Measurements from ENCODE around the gene VPS37C.
"Not testable (repeated sequence)": the region's sequence is repeated elsewhere in the genome, so short reads cannot be mapped to it uniquely, and the experiment has no call there.

VPS37C gene

DNA sequence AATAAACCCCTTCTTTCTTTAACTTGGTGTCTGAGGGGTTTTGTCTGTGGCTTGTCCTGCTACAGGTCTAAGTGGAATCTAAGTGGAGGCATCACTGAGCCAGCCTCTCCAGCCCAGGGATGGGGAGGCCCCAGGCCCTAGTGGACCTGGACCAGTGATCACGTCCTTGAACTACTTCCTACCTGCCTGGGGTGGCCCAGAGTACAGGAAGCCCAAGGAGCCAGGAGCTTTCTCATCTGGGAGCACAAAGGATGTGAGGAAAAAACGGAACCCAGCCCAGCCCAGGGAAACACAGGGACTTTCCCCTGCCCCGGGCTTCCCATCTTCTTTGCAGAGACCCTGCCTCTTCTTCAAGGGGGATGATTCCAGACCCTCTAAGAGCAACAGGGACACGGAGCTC is 62.4 kb downstream of the VPS37C start:
- H3K9me3 ChIP-seq (ENCODE audit: control insufficient read depth, low read length), result no peaks in the 10 kb centered on the region
- H3K36me3 ChIP-seq (ENCODE audit: control insufficient read depth, insufficient read depth, low read length), result no peaks in the 10 kb centered on the region
- no peaks in the 10 kb centered on the region for H3K27me3 ChIP-seq (ENCODE audit: control insufficient read depth, insufficient read depth, low read length, poor library complexity, severe bottlenecking)
- H3K4me3 ChIP-seq (ENCODE audit: insufficient read depth, low read depth, low read length), result no peak overlapping the region
- no peak overlapping the region for H3K27ac ChIP-seq (ENCODE audit: insufficient read depth, low read depth, low read length, poor library complexity, severe bottlenecking)
- no peaks in the 10 kb centered on the region for H3K4me1 ChIP-seq (ENCODE audit: control insufficient read depth, insufficient read depth, low read length)
- WGBS, 2 experiments, result 89 to 90% methylated on average over 4 of the region's 4 CpGs

DNA sequence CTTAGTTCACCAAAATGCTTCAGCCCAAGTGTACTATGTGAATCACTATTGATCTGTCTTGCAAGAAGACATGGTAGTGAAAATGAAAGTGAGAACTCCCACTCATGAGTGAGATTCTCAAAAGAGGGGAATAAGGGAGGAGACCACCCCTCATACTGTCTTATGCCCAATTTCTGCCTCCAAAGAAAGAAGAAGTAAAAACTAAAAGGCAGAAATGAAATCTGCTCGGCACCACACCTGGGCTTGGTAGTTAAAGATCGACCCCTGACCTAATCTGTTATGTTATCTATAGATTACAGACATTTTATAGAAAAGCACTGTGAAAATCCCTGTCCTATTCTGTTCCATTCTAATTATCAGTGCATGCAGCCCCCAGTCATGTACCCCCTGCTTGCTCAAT is 63.0 kb downstream of the VPS37C start:
- not testable (repeated sequence) for H3K4me3 ChIP-seq (ENCODE audit: insufficient read depth, low read depth, low read length); H3K27ac ChIP-seq (ENCODE audit: insufficient read depth, low read depth, low read length, poor library complexity, severe bottlenecking); H3K36me3 ChIP-seq (ENCODE audit: control insufficient read depth, insufficient read depth, low read length); H3K27me3 ChIP-seq (ENCODE audit: control insufficient read depth, insufficient read depth, low read length, poor library complexity, severe bottlenecking); H3K9me3 ChIP-seq (ENCODE audit: control insufficient read depth, low read length); H3K4me1 ChIP-seq (ENCODE audit: control insufficient read depth, insufficient read depth, low read length)
- 40 to 69% methylated on average over 1 to 2 of the region's 2 CpGs for WGBS, 2 experiments

DNA sequence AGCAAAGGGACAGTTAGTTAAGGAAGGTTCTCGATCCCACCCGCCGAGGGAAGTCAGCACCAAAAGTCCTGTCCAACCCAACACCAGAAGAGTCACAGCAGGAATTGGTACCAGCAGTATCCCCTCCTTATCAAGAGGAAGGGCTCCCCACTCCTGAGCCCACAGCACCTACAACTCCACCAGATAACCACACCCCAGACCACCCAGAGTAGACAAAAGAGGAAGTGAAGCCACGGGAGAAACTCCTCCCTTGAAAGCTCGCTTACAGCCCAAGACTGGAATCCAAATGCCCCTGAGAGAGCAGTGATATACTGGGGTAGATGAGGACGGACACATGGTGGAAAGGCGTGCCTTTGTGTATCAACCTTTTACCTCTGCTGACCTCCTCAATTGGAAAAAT is 66.2 kb downstream of the VPS37C start:
- H3K4me3 ChIP-seq (ENCODE audit: insufficient read depth, low read depth, low read length), result no peak overlapping the region
- no peaks in the 10 kb centered on the region for H3K9me3 ChIP-seq (ENCODE audit: control insufficient read depth, low read length)
- no peak overlapping the region for H3K27ac ChIP-seq (ENCODE audit: insufficient read depth, low read depth, low read length, poor library complexity, severe bottlenecking)
- no peaks in the 10 kb centered on the region for H3K27me3 ChIP-seq (ENCODE audit: control insufficient read depth, insufficient read depth, low read length, poor library complexity, severe bottlenecking)
- no peaks in the 10 kb centered on the region for H3K4me1 ChIP-seq (ENCODE audit: control insufficient read depth, insufficient read depth, low read length)
- 90 to 91% methylated on average over 7 of the region's 7 CpGs for WGBS, 2 experiments
- no peaks in the 10 kb centered on the region for H3K36me3 ChIP-seq (ENCODE audit: control insufficient read depth, insufficient read depth, low read length)

DNA sequence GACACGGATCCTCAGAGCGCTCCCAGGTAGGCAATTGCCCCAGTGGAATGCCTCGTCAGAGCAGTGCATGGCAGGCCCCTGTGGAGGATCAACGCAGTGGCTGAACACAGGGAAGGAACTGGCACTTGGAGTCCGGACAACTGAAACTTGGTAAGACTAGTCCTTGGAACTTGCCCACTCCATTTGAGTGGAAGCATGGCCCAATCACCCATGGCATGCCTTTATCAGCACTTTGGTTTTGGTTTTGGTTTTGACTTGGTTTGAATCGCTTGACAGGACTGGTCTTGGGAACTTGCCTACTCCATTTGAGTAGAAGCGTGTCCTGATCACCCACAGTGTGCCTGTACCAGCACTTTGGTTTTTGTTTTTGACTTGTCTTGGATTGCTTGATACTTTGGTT is 67.1 kb downstream of the VPS37C start:
- WGBS, 2 experiments, result 93 to 94% methylated on average over 7 of the region's 7 CpGs
- H3K4me3 ChIP-seq (ENCODE audit: insufficient read depth, low read depth, low read length); H3K9me3 ChIP-seq (ENCODE audit: control insufficient read depth, low read length); H3K27me3 ChIP-seq (ENCODE audit: control insufficient read depth, insufficient read depth, low read length, poor library complexity, severe bottlenecking); H3K36me3 ChIP-seq (ENCODE audit: control insufficient read depth, insufficient read depth, low read length); H3K4me1 ChIP-seq (ENCODE audit: control insufficient read depth, insufficient read depth, low read length); H3K27ac ChIP-seq (ENCODE audit: insufficient read depth, low read depth, low read length, poor library complexity, severe bottlenecking): not testable (repeated sequence)

DNA sequence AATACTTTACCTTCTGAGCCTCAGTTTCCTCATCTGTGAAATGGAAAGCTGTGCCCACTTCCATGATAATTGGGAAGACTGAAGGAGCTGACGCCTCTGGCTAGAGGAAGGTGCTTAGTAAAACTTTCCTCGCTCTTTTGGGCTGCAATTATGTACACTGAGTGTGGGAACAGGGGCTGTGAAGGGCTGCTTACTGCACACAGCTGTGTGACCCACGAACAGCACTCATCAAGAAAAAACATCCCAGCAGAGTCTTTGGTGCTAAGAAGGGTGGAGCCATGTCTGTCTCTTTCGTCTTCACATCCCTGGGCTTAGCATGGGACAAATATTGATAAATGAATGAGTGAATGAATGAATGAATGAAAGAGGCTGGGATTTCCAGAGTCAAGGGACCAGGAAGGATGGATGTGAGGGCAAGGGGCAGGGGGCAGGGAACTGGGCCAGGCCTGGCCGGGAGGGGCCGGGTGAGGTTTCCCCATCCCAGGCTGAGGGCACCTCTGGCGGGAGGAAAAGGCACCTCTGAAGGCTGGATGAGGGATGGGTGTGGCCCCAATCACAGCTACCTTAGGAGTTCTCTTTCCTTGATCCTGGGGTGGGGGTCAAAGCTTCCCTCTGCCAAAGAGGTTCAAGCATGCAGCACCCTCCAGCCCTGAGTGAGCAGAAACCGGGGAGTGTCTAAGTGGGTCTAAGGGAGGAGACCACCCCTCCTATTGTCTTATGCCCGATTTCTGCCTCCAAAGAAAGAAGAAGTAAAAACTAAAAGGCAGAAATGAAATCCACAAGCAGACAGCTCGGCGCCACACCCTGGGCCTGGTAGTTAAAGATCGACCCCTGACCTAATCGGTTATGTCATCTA is 68.1 kb downstream of the VPS37C start:
- Histone ChIP-seq H3K4me1 (ENCODE audit: control insufficient read depth, insufficient read depth, low read length) (no peaks in the 10 kb centered on the region), H3K27ac (ENCODE audit: insufficient read depth, low read depth, low read length, poor library complexity, severe bottlenecking) (no peak overlapping the region), H3K36me3 (ENCODE audit: control insufficient read depth, insufficient read depth, low read length) (no peaks in the 10 kb centered on the region), H3K27me3 (ENCODE audit: control insufficient read depth, insufficient read depth, low read length, poor library complexity, severe bottlenecking) (no peaks in the 10 kb centered on the region), H3K9me3 (ENCODE audit: control insufficient read depth, low read length) (no peaks in the 10 kb centered on the region), H3K4me3 (ENCODE audit: insufficient read depth, low read depth, low read length) (no peak overlapping the region)
- WGBS, 2 experiments, result 92 to 96% methylated on average over 13 of the region's 13 CpGs

DNA sequence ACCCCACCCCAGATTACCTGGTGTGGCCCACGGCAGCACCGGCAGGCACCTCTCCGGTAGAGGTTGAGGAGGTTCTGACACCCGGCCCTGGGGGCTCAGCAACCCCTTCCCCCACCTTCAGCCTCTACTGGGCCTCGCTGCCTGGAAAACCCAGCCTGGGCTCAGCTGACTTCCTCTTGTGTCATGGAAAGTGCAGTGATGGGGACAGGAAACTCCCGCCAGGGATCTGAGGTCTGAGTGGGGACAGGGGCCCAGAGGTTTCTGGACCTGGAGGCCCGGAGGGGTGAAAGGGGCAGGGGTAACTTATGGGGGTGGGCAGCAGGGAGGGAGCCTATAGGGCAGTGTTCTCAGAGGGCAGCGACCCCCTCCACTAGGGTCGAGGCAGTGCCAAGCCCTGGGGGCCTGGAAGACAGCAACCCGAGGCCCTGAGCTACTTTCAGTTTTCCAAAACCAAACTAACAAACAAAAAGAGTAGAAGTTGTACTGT is 68.9 kb downstream of the VPS37C start:
- no peaks in the 10 kb centered on the region for H3K36me3 ChIP-seq (ENCODE audit: control insufficient read depth, insufficient read depth, low read length)
- WGBS, 2 experiments, result 89 to 93% methylated on average over 10 of the region's 10 CpGs
- H3K9me3 ChIP-seq (ENCODE audit: control insufficient read depth, low read length), result no peaks in the 10 kb centered on the region
- H3K27me3 ChIP-seq (ENCODE audit: control insufficient read depth, insufficient read depth, low read length, poor library complexity, severe bottlenecking), result no peaks in the 10 kb centered on the region
- H3K4me3 ChIP-seq (ENCODE audit: insufficient read depth, low read depth, low read length), result no peak overlapping the region
- H3K4me1 ChIP-seq (ENCODE audit: control insufficient read depth, insufficient read depth, low read length), result no peaks in the 10 kb centered on the region
- no peak overlapping the region for H3K27ac ChIP-seq (ENCODE audit: insufficient read depth, low read depth, low read length, poor library complexity, severe bottlenecking)

DNA sequence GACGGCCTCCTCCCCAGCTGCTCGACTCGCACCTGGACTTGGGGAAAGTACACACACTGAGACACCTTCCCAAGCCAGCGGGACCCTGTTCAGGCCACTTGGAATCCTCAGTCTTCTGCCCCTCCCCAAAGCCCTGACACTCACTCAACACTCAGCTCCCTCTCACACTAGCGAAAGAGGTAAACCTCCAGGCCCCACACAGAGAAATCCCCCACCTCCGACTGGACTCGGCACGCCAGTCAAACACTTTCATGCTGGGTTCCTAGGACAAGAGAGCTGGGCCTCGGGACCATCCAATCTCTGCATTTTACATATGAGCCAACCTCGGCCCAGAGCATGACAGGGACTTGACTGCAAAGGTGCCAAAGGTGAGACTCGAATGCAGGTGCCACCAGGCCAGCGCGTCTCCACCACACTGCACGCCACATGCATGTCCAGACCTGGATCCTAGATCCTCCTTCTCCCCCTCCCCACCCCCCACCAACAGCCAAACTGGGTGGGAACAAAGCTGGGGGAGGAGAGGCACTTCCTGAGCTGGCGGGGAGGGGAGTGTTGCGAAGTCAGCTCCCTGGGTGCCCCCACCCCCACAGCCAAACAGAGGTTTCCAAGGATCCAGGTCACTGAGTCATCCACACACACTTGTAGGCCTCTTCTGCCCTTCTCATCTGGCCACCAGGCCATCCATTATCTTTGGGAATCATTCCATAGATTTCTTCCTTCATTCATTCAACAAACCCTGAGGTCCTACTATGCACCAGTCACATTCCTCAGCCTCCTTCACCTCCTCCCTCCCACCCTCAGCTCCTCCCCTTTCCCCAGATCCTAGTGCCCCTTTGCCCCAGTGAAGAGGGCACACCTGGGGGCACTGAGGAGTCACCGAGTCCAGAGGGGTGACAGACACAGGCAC is 69.6 kb downstream of the VPS37C start:
- no peak overlapping the region for H3K4me3 ChIP-seq (ENCODE audit: insufficient read depth, low read depth, low read length)
- H3K27me3 ChIP-seq (ENCODE audit: control insufficient read depth, insufficient read depth, low read length, poor library complexity, severe bottlenecking), result no peaks in the 10 kb centered on the region
- 85 to 86% methylated on average over 17 of the region's 17 CpGs for WGBS, 2 experiments
- no peak overlapping the region for H3K27ac ChIP-seq (ENCODE audit: insufficient read depth, low read depth, low read length, poor library complexity, severe bottlenecking)
- H3K9me3 ChIP-seq (ENCODE audit: control insufficient read depth, low read length), result no peaks in the 10 kb centered on the region
- H3K4me1 ChIP-seq (ENCODE audit: control insufficient read depth, insufficient read depth, low read length), result no peaks in the 10 kb centered on the region
- H3K36me3 ChIP-seq (ENCODE audit: control insufficient read depth, insufficient read depth, low read length), result no peaks in the 10 kb centered on the region

DNA sequence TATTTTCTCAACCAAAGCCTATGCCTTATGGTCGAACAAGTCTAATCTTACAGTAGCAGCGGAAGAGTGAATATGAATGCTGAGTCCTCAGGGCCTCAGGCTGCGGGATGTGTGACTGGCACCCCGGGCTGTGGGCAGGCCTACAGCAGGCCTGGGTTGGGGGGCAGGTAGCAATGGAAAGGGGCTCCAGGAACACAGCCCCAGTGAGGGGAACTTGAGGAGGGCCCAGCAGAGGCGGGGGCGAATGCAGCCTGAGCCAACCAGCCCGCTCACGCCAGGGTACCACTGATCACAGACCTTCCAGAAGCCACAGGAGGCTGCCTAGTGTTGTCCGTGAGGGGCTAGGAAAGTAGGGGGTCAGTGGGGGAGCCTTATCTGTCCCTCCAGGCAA is 70.2 kb downstream of the VPS37C start:
- no peak overlapping the region for H3K27ac ChIP-seq (ENCODE audit: insufficient read depth, low read depth, low read length, poor library complexity, severe bottlenecking)
- H3K9me3 ChIP-seq (ENCODE audit: control insufficient read depth, low read length), result no peaks in the 10 kb centered on the region
- H3K36me3 ChIP-seq (ENCODE audit: control insufficient read depth, insufficient read depth, low read length), result no peaks in the 10 kb centered on the region
- 90% methylated on average over 9 of the region's 9 CpGs for WGBS, 2 experiments
- H3K4me1 ChIP-seq (ENCODE audit: control insufficient read depth, insufficient read depth, low read length), result no peaks in the 10 kb centered on the region
- no peaks in the 10 kb centered on the region for H3K27me3 ChIP-seq (ENCODE audit: control insufficient read depth, insufficient read depth, low read length, poor library complexity, severe bottlenecking)
- H3K4me3 ChIP-seq (ENCODE audit: insufficient read depth, low read depth, low read length), result no peak overlapping the region

DNA sequence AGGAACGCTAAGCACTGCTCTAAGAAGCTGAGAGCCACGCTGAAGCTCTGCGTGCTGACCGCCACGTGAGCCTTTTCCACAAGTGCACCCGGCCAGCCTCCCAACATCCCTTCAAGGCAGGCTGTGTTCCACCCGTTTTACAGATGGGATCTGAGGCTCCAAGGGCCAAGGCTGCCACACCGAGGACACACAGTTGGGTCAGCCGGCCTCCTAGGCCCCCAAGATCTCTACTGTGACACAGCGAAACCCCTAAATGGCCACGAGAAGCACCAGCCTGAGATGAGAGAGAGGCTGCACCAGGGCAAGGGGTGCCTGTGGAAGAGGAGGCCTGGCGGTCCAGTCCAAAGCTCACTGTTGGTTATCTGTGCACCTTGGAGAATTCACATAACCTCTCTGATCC is 70.7 kb downstream of the VPS37C start:
- 89 to 91% methylated on average over 12 of the region's 12 CpGs for WGBS, 2 experiments
- no peaks in the 10 kb centered on the region for H3K9me3 ChIP-seq (ENCODE audit: control insufficient read depth, low read length)
- H3K4me1 ChIP-seq (ENCODE audit: control insufficient read depth, insufficient read depth, low read length), result no peaks in the 10 kb centered on the region
- no peak overlapping the region for H3K4me3 ChIP-seq (ENCODE audit: insufficient read depth, low read depth, low read length)
- H3K27me3 ChIP-seq (ENCODE audit: control insufficient read depth, insufficient read depth, low read length, poor library complexity, severe bottlenecking), result no peaks in the 10 kb centered on the region
- no peak overlapping the region for H3K27ac ChIP-seq (ENCODE audit: insufficient read depth, low read depth, low read length, poor library complexity, severe bottlenecking)
- no peaks in the 10 kb centered on the region for H3K36me3 ChIP-seq (ENCODE audit: control insufficient read depth, insufficient read depth, low read length)

DNA sequence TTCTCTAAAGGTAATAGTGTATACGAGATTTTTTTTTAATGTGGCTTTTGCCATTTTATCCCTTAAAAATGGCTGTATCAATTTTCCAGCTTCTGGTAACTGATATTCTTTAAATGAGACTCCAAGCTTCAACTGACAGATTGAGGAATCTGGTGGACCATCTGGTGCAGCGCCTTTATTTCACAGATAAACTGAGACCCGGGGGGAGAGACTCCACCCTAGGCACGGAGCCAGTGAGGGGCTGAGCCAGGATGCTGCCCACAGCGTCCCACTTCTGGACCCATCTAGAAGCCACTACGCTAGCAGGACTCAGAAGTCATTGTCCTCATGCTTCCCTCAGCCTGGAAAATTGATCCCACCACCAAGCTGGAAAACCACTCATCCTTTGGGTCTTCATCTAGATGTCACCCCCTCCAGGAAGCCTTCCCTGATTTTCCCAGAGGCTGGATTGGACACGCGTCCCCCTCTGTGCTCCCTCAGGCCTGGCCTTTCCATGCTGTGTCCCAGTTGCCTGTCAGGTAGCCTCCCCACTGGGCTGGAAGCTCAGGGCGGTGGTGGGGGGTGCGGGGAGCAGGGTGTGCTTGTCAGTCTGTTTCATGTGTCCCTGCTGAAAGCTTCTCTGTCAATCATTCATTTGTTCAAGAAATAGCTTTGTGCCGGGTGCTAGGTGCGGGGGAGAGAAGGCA is 71.3 kb downstream of the VPS37C start:
- H3K27me3 ChIP-seq (ENCODE audit: control insufficient read depth, insufficient read depth, low read length, poor library complexity, severe bottlenecking), result no peaks in the 10 kb centered on the region
- H3K36me3 ChIP-seq (ENCODE audit: control insufficient read depth, insufficient read depth, low read length), result no peaks in the 10 kb centered on the region
- H3K9me3 ChIP-seq (ENCODE audit: control insufficient read depth, low read length), result no peaks in the 10 kb centered on the region
- WGBS, 2 experiments, result 89% methylated on average over 12 of the region's 12 CpGs
- no peak overlapping the region for H3K4me3 ChIP-seq (ENCODE audit: insufficient read depth, low read depth, low read length)
- H3K27ac ChIP-seq (ENCODE audit: insufficient read depth, low read depth, low read length, poor library complexity, severe bottlenecking), result no peak overlapping the region
- no peaks in the 10 kb centered on the region for H3K4me1 ChIP-seq (ENCODE audit: control insufficient read depth, insufficient read depth, low read length)

All from ectodermal cell (in vitro differentiated cells).